ENCODE results near the gene SIK2. TPM values are rescaled to one million over a fixed set of nuclear protein-coding genes. Genes with fewer than 3 reads are reported as not detected.
A peak's percentile ranks its signal among the peaks of the same experiment; 100 is the strongest.

The SIK2 gene
- total and polyA plus RNA-seq, 9 of the 15 experiments (the other 6 are each of a cell fraction or from before 2014, with no cell fraction given): 0.74 to 11.6 (median 3.8) TPM

GRCh38 chr11:111565114-111565720 lies 37.0 kb upstream of the SIK2 start (continued):
- TF ChIP-seq TCF15 (CRISPR knock-in tag; IDR thresholded peaks at IDR 0.05) (no peak), MAFF (IDR thresholded peaks at IDR 0.05; ENCODE audit: low read length) (peak; percentile 96), MAFK (IDR thresholded peaks at IDR 0.05; ENCODE audit: low read length) (peak; percentile 97), SNRNP70 (optimal IDR thresholded peaks at IDR 0.05; ENCODE audit: low read depth, low read length) (no peak), PML (IDR thresholded peaks at IDR 0.05; ENCODE audit: low read length) (no peak), NCOA4 (IDR thresholded peaks at IDR 0.05; ENCODE audit: partially characterized antibody) (no peak), SMC3 (conservative IDR thresholded peaks at IDR 0.05; ENCODE audit: insufficient read depth, low read depth, low read length) (peak; percentile 70), SMARCA4 (IDR thresholded peaks at IDR 0.05) (peak; percentile 16; the same call in 1 of the 2 replicates), TRIM24 (IDR thresholded peaks at IDR 0.05) (0 out of 4 replicates have a peak, but pooled peaks of 1 of the 2 experiments have one; percentile 9), ZNF140 (CRISPR knock-in tag; IDR thresholded peaks at IDR 0.05) (no peak), ZFX (CRISPR knock-in tag; IDR thresholded peaks at IDR 0.05) (no peak), SMARCC2 (IDR thresholded peaks at IDR 0.05; ENCODE audit: low read depth) (no peak), RAD21 (CRISPR knock-in tag; conservative IDR thresholded peaks at IDR 0.05 in 1 of 2, IDR thresholded peaks at IDR 0.05 in 1 of 2) (peak; percentile 82 to 86), HOMEZ (CRISPR knock-in tag; IDR thresholded peaks at IDR 0.05) (no peak), MIER1 (IDR thresholded peaks at IDR 0.05; ENCODE audit: low read depth) (no peak), MAFG (tag; conservative IDR thresholded peaks at IDR 0.05) (peak; percentile 97), RBM34 (IDR thresholded peaks at IDR 0.05; ENCODE audit: borderline replicate concordance, insufficient read depth, low read length) (no peak), ZNF24 (IDR thresholded peaks at IDR 0.05) (no peak), PHF8 (IDR thresholded peaks at IDR 0.05; ENCODE audit: borderline replicate concordance, low read length) (no peak), GABPA (tag; conservative IDR thresholded peaks at IDR 0.05; ENCODE audit: low read depth) (0 out of 2 replicates have a peak, but pooled peaks have one; percentile 14), ELF1 (tag; IDR thresholded peaks at IDR 0.05) (no peak), ZNF408 (CRISPR knock-in tag; IDR thresholded peaks at IDR 0.05; ENCODE audit: low read depth) (no peak), ZNF316 (IDR thresholded peaks at IDR 0.05) (peak; percentile 99), SMAD2 (IDR thresholded peaks at IDR 0.05; ENCODE audit: low read depth, low read length) (no peak), ZNF239 (CRISPR knock-in tag; IDR thresholded peaks at IDR 0.05) (no peak), MEF2A (IDR thresholded peaks at IDR 0.05; ENCODE audit: control insufficient read depth, low read depth, low read length) (no peak), CEBPG (CRISPR knock-in tag; IDR thresholded peaks at IDR 0.05) (peak; percentile 88), CEBPG (tag; conservative IDR thresholded peaks at IDR 0.05 in 1 of 2, IDR thresholded peaks at IDR 0.05 in 1 of 2) (peak; percentile 74 to 86), SMAD4 (CRISPR knock-in tag; conservative IDR thresholded peaks at IDR 0.05) (no peak), PKNOX1 (IDR thresholded peaks at IDR 0.05) (peak; percentile 45)
